ENCODE measurements around the gene FFAR1. TPM values are rescaled to one million over a fixed set of nuclear protein-coding genes. Genes with fewer than 3 reads are reported as not detected.

FFAR1 gene
- polyA plus RNA-seq, 3 donors = 0.22 to 0.30 (median 0.28) TPM

DNA sequence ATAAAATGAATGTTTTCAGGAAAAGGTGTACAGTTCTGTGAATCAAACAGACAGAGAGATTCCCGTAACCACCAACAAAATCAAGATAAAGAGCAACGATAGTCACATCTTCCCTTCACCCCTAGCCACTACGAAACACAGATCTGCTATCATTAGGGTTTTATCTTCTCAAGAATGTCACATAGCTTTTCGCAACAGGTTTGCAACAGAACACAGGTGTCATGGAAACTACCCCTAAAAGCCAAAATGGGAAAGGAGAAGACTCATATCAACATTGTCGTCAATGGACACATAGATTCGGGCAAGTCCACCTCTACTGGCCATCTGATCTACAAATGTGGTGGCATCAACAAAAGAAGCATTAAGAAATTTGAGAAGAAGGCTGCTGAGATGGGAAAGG, 34.2 kb downstream of the FFAR1 start:
- no peak for DNase-seq (ENCODE audit: low read depth in 3 of 3, low spot score in 2 of 3)

DNA sequence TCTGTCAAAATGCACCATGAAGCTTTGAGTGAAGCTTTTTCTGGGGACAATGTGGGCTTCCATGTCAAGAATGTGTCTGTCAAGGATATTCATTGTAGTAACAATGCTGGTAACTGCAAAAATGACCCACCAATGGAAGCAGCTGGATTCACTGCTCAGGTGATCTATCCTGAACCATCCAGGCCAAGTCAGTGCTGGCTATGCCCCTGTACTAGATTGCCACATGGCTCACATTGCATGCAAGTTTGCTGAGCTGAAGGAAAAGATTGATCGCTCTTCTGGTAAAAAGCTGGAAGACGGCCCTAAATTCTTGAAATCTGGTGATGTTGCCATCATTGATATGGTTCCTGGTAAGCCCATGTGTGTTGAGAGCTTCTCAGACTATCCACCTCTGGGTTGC, 35.8 kb downstream of the FFAR1 start:
- no peak for DNase-seq (ENCODE audit: low read depth in 3 of 3, low spot score in 2 of 3)

DNA sequence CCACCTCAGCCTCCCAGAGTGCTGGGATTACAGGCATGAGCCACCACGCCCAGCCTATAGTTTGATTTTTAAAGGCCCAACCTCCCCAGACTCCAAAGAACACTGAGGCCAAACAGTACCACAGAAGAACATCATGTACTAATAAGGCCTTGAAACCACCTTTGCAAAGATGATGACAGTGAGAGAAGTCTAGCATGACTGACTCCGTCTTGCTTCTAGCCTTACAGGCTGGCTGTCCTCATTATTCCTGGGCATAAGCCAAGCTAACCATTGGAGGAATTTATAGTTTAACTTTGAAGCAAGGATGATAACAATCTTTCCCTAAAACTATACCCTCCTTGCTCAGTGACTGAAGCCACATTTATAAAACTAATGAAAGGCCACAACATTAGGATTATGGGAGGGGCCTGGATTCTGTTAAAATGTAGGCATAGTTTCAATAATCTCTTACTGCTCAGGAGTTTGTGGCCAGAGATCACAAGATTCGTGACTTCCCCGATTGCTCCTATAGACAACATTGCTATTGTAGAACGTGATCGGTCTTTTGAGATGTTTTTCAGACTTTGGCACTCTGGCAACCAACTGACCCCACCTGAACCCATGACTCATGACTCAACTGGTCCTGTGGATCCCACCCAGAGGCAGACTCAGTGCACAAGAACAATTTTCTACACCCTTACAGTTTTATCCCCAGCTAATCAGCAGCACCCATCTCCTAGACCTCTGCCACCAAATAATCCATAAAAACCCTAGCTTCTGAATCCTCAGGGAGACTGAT, 40.8 kb downstream of the FFAR1 start:
- DNase-seq (ENCODE audit: low read depth in 3 of 3, low spot score in 2 of 3) = no peak

DNA sequence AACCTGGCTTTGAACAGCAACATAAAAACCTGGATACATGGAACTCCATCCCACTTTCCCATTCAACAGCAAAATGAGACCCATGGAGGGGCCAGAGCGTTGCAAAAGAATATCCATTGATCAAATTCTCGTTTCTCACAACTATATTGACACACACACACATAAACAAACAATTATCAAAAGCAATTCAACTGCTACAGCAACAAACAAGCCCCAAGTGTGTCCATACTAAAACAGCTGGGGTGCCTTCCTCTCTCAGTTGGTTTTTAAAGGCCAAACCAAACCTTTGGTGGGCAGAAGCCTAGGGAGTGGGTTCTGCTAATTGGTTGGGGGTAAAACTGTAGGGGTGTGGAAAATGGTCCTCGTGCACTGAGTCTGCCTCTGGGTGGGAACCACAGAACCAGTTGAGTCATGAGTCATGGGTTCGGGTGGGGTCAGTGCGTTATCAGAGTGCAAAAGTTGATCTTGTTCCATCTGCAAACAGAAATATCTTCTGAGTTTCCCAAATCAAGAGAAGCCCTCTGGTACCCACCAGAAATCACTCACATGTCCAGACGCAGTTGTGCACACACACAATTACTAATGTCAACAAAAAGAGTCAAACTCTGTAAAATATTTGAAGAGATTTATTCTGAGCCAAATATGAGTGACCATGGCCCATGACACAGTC, 41.6 kb downstream of the FFAR1 start:
- DNase-seq (ENCODE audit: low read depth in 3 of 3, low spot score in 2 of 3) = no peak

DNA sequence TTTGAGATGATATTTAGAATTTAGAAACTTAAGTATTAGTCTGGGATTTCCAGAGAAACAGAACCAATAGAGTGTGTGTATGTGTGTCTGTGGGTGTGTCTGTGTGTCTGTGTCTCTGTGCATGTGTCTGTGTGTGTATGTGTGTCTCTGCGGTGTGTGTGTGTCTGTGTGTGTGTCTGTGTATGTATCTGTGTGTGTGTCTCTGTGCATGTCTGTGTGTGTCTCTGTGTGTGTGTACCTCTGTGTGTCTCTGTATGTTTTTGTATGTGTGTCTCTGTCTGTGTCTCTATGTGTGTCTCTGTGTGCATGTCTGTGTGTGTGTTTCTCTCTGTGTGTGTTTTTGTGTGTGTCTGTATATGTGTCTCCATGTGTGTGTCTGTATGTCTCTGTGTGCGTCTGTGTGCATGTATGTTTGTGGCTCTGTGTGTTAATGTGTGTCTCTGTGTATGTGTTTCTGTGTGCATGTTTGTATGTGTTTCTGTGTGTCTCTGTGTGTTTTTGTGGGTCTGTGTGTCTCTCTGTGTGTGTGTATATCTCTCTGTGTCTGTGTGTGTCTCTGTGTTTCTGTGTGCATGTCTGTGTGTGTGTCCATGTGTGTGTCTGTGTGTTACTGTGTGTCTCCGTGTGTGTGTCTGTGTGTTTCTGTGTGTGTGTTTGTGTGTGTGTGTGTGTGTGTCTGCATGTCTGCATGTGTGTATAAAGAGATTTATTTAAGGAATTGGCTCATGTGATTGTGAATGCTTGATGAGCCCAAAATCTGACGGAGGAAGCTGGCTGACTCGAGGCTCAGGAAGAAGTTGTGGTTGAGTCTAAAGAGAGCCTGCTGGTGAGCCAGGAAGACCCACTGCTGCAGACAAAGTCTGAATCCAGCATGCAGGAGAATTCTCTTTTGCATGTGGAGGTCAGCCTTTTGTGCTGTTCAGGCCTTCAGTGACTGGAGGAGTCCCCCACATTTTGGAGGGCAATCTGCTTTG, 45.3 kb downstream of the FFAR1 start:
- DNase-seq (ENCODE audit: low read depth in 3 of 3, low spot score in 2 of 3) = no peak

DNA sequence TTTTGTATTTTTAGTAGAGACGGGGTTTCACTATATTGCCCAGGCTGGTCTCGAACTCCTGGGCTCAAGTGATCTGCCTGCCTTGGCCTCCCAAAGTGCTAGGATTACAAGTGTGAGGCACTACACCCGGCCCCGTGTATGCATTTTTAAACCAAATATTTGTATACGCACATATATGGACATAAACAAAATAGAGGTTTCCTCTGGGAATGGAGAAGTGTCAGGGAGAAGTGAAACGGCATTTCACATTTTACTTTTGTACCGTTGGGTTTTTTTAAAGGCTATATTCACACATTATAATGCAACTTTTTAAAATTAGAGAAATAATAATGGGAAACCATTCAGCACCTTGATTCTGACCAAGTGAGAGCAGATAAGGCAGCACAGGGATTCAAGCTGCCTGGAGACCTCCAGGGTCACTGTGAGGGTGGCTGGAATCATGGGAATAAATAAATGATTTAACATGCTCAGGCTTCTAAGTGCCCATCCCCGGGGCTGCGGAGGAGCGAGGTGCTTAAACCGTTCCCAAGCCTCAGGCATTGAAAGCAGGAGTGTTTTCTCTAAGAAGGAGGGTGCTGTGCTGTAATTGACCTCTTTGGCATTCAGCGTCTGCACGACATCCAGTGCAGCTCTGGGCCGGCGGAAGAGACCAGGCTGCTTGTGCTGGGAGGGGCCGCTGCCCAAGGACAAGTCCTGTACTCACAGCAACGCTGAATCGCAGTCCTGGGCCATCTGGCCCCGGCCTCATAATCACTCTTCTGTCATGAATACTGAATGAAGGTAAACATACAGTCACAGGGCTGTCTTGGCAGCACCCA, 47.9 kb downstream of the FFAR1 start:
- no peak for DNase-seq (ENCODE audit: low read depth in 3 of 3, low spot score in 2 of 3)

DNA sequence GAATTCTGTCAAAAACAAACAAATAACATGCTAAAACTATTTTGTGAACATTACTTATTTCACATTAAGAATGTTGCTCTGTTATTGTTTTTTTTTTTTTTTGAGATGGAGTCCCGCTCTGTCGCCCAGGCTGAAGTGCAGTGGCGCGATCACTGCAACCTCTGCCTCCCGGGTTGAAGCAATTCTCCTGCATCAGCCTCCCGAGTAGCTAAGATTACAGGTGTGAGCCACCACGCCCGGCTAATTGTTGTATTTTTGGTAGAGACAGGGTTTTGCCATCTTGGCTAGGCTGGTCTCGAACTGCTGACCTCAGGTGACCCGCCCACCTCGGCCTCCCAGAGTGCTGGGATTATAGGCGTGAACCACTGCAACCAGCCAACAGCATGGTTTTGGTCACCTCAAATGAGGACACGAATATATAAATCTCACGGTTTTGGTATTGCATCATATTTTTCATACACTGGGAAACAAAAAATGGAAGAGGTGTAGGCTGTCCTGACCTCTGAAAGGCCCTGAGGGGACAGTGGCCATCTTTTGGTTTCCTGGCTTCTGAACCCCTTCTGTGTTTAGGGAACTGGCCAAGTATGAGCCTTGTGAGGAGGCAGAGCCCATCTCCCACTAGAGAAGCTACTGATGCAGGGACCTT, 48.7 kb downstream of the FFAR1 start:
- no peak for DNase-seq (ENCODE audit: low read depth in 3 of 3, low spot score in 2 of 3)

DNA sequence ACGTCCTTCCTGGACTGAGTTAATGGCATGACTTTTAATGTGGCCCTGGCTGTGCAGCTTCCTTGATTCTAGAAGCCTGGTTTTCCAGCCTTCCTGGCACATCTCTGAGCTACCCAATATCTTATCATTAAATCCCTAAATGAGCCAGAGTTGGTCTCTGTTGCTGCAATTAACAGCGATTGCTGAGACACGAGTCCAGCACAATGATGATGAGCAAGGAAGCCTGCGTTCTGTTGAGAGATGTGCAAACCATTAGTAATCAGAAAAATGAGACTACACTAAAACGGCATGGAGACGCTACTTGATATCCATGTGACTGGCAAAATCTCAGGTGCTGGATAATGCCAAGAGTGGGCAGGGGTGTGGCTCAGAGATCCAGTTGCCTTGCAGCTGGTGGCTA, 49.4 kb downstream of the FFAR1 start:
- no peak for DNase-seq (ENCODE audit: low read depth in 3 of 3, low spot score in 2 of 3)

Other genes with a start within 250 kb of the FFAR1 start
- 10 to 100 TPM in 2 of 3 donors, 1 to 10 TPM in 1; 7.0 to 26.7 (median 15.4) TPM for gene FXYD3, start 232.1 kb upstream of the FFAR1 start, polyA plus RNA-seq (ENCODE audit: insufficient read length in 3 of 3)
- 1 to 10 TPM; 2.2 to 3.0 (median 2.3) TPM for gene LGI4, start 212.8 kb upstream of the FFAR1 start, polyA plus RNA-seq (ENCODE audit: insufficient read length in 3 of 3)
- gene FXYD1, start 209.1 kb upstream of the FFAR1 start, polyA plus RNA-seq (ENCODE audit: insufficient read length in 3 of 3) = 10 to 100 TPM; 16.1 to 22.5 (median 20.2) TPM
- gene FXYD7, start 204.6 kb upstream of the FFAR1 start, polyA plus RNA-seq (ENCODE audit: insufficient read length in 3 of 3) = 1 to 10 TPM in 1 of 3 donors, under 1 TPM in 2; 0.50 to 1.0 (median 0.57) TPM
- 10 to 100 TPM; 19.1 to 36.7 (median 25.5) TPM for gene FXYD5, start 193.2 kb upstream of the FFAR1 start, polyA plus RNA-seq (ENCODE audit: insufficient read length in 3 of 3)
- gene FAM187B, start 119.2 kb upstream of the FFAR1 start, polyA plus RNA-seq (ENCODE audit: insufficient read length in 3 of 3) = not detected
- 10 to 100 TPM; 38.5 to 52.0 (median 51.5) TPM for gene LSR, start 98.9 kb upstream of the FFAR1 start, polyA plus RNA-seq (ENCODE audit: insufficient read length in 3 of 3)
- 100 to 1,000 TPM; 160 to 166 (median 164) TPM for gene USF2, start 78.9 kb upstream of the FFAR1 start, polyA plus RNA-seq (ENCODE audit: insufficient read length in 3 of 3)
- under 1 TPM in 2 of 3 donors, not detected in 1; 0.06 to 0.31 TPM for gene HAMP, start 65.4 kb upstream of the FFAR1 start, polyA plus RNA-seq (ENCODE audit: insufficient read length in 3 of 3)
- gene MAG, start 55.7 kb upstream of the FFAR1 start, polyA plus RNA-seq (ENCODE audit: insufficient read length in 3 of 3) = 1 to 10 TPM; 1.9 to 2.7 (median 2.3) TPM
- 1 to 10 TPM; 5.1 to 10.0 (median 8.7) TPM for gene CD22, start 18.7 kb upstream of the FFAR1 start, polyA plus RNA-seq (ENCODE audit: insufficient read length in 3 of 3)
- under 1 TPM in 2 of 3 donors, not detected in 1; 0.14 to 0.31 TPM for gene FFAR3, start 10.6 kb downstream of the FFAR1 start, polyA plus RNA-seq (ENCODE audit: insufficient read length in 3 of 3)
- not detected for gene GPR42, start 23.2 kb downstream of the FFAR1 start, polyA plus RNA-seq (ENCODE audit: insufficient read length in 3 of 3)
- under 1 TPM; 0.28 to 0.86 (median 0.31) TPM for gene FFAR2, start 100.4 kb downstream of the FFAR1 start, polyA plus RNA-seq (ENCODE audit: insufficient read length in 3 of 3)
- gene KRTDAP, start 142.6 kb downstream of the FFAR1 start, polyA plus RNA-seq (ENCODE audit: insufficient read length in 3 of 3) = under 1 TPM in 2 of 3 donors, not detected in 1; 0.47 to 0.86 TPM
- 10 to 100 TPM; 68.1 to 72.6 (median 69.0) TPM for gene DMKN, start 165.7 kb downstream of the FFAR1 start, polyA plus RNA-seq (ENCODE audit: insufficient read length in 3 of 3)
- not detected for gene SBSN, start 180.4 kb downstream of the FFAR1 start, polyA plus RNA-seq (ENCODE audit: insufficient read length in 3 of 3)
- not detected for gene GAPDHS, start 185.6 kb downstream of the FFAR1 start, polyA plus RNA-seq (ENCODE audit: insufficient read length in 3 of 3)
- gene TMEM147, start 197.7 kb downstream of the FFAR1 start, polyA plus RNA-seq (ENCODE audit: insufficient read length in 3 of 3) = 10 to 100 TPM; 84.1 to 99.1 (median 92.9) TPM
- under 1 TPM in 1 of 3 donors, not detected in 2; 0.06 TPM for gene ATP4A, start 215.8 kb downstream of the FFAR1 start, polyA plus RNA-seq (ENCODE audit: insufficient read length in 3 of 3)
- not detected for gene PMIS2, start 238.3 kb downstream of the FFAR1 start, polyA plus RNA-seq (ENCODE audit: insufficient read length in 3 of 3)